OCI-LY7 (cell line): Measurements from ENCODE around the gene HERC6.

Source experiments
- EZH2phosphoT487 ChIP-seq: fragments of 200-600 bp; sonication (generic); IDR thresholded peaks from 2 replicates; pipeline ENCODE4 v1.6.1; 2018; ENCODE audit warnings: low read depth, borderline replicate concordance, mild to moderate bottlenecking, mixed run types, antibody characterized with exemption, low read length, moderate library complexity, mixed read lengths
- TF ChIP-seq, protein P1 (sequence below): fragments of 200-600 bp; sonication (generic); conservative IDR thresholded peaks from 2 replicates; pipeline ENCODE4 v1.5.1; 2014; ENCODE audit warnings: mild to moderate bottlenecking, antibody characterized with exemption, low read length, moderate library complexity, mixed read lengths

DNA sequence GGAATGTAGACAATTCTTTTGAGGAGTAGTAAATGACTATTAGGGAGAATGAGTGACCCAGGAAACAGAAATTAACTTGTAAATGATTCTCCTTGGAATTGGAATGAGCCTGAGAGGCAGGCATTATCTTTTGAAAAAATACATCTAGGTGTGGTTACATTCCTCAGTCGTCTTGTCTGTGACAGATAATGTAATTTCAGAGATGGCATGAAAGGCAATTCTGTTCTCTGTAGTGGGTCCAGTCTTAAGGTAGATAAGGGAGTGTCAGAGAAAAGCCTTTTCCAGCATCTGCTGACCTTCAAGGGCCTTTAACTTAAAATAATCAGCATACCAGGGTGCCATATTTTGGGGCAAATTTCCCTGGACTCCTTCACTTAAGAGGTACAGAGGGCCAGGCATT, 35.1 kb downstream of the HERC6 start:
- no peak for TF ChIP-seq EZH2phosphoT487
- TF ChIP-seq, protein P1, sequence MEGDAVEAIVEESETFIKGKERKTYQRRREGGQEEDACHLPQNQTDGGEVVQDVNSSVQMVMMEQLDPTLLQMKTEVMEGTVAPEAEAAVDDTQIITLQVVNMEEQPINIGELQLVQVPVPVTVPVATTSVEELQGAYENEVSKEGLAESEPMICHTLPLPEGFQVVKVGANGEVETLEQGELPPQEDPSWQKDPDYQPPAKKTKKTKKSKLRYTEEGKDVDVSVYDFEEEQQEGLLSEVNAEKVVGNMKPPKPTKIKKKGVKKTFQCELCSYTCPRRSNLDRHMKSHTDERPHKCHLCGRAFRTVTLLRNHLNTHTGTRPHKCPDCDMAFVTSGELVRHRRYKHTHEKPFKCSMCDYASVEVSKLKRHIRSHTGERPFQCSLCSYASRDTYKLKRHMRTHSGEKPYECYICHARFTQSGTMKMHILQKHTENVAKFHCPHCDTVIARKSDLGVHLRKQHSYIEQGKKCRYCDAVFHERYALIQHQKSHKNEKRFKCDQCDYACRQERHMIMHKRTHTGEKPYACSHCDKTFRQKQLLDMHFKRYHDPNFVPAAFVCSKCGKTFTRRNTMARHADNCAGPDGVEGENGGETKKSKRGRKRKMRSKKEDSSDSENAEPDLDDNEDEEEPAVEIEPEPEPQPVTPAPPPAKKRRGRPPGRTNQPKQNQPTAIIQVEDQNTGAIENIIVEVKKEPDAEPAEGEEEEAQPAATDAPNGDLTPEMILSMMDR = no peak
